ENCODE results near the gene NPY5R.

Gene NPY5R

DNA sequence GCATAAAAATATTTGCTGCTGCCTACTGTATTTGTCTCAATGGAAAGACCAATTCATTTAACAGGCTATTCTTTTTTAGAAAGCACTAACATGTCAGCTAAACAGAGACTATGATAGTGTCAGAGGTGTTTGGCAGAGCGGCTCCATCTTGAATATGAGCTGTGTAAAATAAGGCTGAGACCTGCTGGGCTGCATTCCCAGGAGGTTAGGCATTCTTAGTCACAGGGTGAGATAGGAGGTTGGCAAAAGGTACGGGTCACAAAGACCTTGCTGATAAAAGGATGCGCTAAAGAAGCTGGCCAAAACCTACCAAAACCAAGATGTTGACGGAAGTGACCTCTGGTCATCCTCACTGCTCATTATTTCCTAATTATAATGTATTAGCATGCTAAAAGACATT lies 41.8 kb downstream of the NPY5R start:
- Histone ChIP-seq H3K4me1 (ENCODE audit: low read depth, poor library complexity, severe bottlenecking) (no peaks in the 10 kb centered on the region), H3K36me3 (ENCODE audit: insufficient read depth) (no peaks in the 10 kb centered on the region), H2AFZ (ENCODE audit: low read depth) (no peak overlapping the region)

DNA sequence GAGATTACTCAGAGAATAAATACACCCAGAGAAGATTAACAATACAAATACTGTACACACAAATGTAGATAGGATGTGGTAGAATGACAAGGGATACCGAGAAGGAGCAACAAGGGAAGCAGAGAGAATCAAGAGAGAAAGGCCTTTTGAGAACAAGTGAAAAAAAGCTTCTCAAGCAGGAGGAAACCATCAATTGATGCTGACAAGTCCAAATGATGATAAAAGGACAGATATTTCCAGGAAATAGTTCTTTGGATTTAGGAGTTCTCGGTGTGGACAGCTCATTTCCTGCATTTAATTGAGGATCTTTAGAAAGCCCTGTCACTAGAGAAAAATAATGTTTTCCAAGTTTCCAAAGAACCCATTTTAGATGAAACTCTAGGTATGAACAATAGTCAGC lies 48.1 kb downstream of the NPY5R start:
- Histone ChIP-seq H4K20me1 (ENCODE audit: insufficient read depth) (no peaks in the 10 kb centered on the region), H3K4me3 (IDR thresholded peaks at IDR 0.05; ENCODE audit: insufficient read depth, low read depth, low read length) (no peak overlapping the region), H3K4me2 (no peak overlapping the region), H3K9ac (no peak overlapping the region), H3K4me1 (ENCODE audit: low read depth, poor library complexity, severe bottlenecking) (peaks cover 7% of the 10 kb centered on the region), H3K27me3 (ENCODE audit: insufficient read depth, low read depth) (no peaks in the 10 kb centered on the region), H3K79me2 (ENCODE audit: insufficient read depth, low read depth) (no peaks in the 10 kb centered on the region), H3K27ac (no peak overlapping the region), H2AFZ (ENCODE audit: low read depth) (no peak overlapping the region), H3K36me3 (ENCODE audit: insufficient read depth) (no peaks in the 10 kb centered on the region)
- TF ChIP-seq, protein P1, sequence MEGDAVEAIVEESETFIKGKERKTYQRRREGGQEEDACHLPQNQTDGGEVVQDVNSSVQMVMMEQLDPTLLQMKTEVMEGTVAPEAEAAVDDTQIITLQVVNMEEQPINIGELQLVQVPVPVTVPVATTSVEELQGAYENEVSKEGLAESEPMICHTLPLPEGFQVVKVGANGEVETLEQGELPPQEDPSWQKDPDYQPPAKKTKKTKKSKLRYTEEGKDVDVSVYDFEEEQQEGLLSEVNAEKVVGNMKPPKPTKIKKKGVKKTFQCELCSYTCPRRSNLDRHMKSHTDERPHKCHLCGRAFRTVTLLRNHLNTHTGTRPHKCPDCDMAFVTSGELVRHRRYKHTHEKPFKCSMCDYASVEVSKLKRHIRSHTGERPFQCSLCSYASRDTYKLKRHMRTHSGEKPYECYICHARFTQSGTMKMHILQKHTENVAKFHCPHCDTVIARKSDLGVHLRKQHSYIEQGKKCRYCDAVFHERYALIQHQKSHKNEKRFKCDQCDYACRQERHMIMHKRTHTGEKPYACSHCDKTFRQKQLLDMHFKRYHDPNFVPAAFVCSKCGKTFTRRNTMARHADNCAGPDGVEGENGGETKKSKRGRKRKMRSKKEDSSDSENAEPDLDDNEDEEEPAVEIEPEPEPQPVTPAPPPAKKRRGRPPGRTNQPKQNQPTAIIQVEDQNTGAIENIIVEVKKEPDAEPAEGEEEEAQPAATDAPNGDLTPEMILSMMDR (conservative IDR thresholded peaks at IDR 0.05; ENCODE audit: low read depth, low read length), result no peak

More for the DNA sequence above, 41.8 kb downstream of the NPY5R start:
- Histone ChIP-seq H4K20me1 (ENCODE audit: insufficient read depth) (no peaks in the 10 kb centered on the region), H3K27ac (no peak overlapping the region), H3K79me2 (ENCODE audit: insufficient read depth, low read depth) (no peaks in the 10 kb centered on the region), H3K4me3 (IDR thresholded peaks at IDR 0.05; ENCODE audit: insufficient read depth, low read depth, low read length) (no peak overlapping the region), H3K9ac (no peak overlapping the region), H3K27me3 (ENCODE audit: insufficient read depth, low read depth) (no peaks in the 10 kb centered on the region), H3K4me2 (no peak overlapping the region)
- TF ChIP-seq, protein P1 (conservative IDR thresholded peaks at IDR 0.05; ENCODE audit: low read depth, low read length), result no peak

DNA sequence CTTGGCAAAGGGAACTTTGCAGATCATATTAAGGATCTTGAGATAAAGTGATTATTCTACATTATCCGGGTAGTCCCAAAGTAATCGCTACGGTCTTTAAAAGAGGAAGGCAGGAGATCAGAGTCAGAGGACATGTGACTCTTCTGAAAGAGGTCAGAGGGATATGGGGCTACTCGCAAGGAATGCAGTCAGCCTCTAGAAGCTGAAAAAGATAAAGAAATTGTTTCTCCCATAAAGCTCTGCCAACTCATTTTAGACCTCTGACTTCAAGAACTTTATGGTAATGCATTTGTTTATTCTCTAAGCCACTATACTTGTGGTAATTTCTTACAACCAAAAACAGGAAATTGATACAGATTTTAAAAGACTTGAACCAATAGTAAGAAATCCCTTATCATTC lies 48.6 kb downstream of the NPY5R start:
- Histone ChIP-seq H4K20me1 (ENCODE audit: insufficient read depth) (no peaks in the 10 kb centered on the region), H3K27ac (no peak overlapping the region), H3K4me3 (IDR thresholded peaks at IDR 0.05; ENCODE audit: insufficient read depth, low read depth, low read length) (no peak overlapping the region), H3K4me1 (ENCODE audit: low read depth, poor library complexity, severe bottlenecking) (peaks cover 7% of the 10 kb centered on the region), H3K4me2 (no peak overlapping the region), H3K79me2 (ENCODE audit: insufficient read depth, low read depth) (no peaks in the 10 kb centered on the region), H3K27me3 (ENCODE audit: insufficient read depth, low read depth) (no peaks in the 10 kb centered on the region), H2AFZ (ENCODE audit: low read depth) (no peak overlapping the region), H3K9ac (no peak overlapping the region), H3K36me3 (ENCODE audit: insufficient read depth) (no peaks in the 10 kb centered on the region)
- TF ChIP-seq, protein P1 (conservative IDR thresholded peaks at IDR 0.05; ENCODE audit: low read depth, low read length), result no peak

DNA sequence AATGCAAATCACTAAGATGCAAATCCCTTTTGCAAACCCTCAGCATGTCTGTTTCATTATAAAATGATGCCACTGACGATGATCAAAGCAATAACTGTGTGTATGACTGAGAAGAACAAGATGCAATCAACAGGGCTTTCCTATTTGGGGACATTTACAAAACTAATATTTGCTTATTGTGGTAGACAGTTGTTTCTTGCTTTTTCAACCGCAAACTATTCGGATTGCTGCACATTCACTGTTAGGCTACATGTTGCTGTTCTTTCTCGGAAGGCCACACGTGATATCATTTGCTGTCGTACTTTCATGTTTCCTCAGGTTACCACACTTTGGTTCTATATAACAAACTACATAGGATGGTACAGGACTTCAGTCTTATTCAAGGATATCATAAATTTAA lies 49.8 kb downstream of the NPY5R start:
- Histone ChIP-seq H3K27me3 (ENCODE audit: insufficient read depth, low read depth) (no peaks in the 10 kb centered on the region), H4K20me1 (ENCODE audit: insufficient read depth) (no peaks in the 10 kb centered on the region), H3K4me1 (ENCODE audit: low read depth, poor library complexity, severe bottlenecking) (peaks cover 7% of the 10 kb centered on the region), H3K9ac (no peak overlapping the region), H3K4me3 (IDR thresholded peaks at IDR 0.05; ENCODE audit: insufficient read depth, low read depth, low read length) (no peak overlapping the region), H3K36me3 (ENCODE audit: insufficient read depth) (no peaks in the 10 kb centered on the region), H3K27ac (no peak overlapping the region), H3K4me2 (no peak overlapping the region), H3K79me2 (ENCODE audit: insufficient read depth, low read depth) (no peaks in the 10 kb centered on the region), H2AFZ (ENCODE audit: low read depth) (no peak overlapping the region)
- TF ChIP-seq, protein P1 (conservative IDR thresholded peaks at IDR 0.05; ENCODE audit: low read depth, low read length), result no peak

All from KMS-11 (cell line).